8988T (cell line): ENCODE data around the gene MINDY4.

Experiments
- DNase-seq: peaks from one replicate; pipeline ENCODE4 v3.0.0; 2011

MINDY4 gene

GRCh38 chr7:30920584-30921539, 149.6 kb downstream of the MINDY4 start:
- peak; percentile 5 for DNase-seq

GRCh38 chr7:30921540-30922401, 150.6 kb downstream of the MINDY4 start:
- DNase-seq = peak; percentile 4

- no peak for DNase-seq
Measured at GRCh38 chr7:30922596-30922995, 151.4 kb downstream of the MINDY4 start.

- peak; percentile 4 for DNase-seq
Measured at GRCh38 chr7:30923009-30923773, 152.0 kb downstream of the MINDY4 start.

GRCh38 chr7:30923774-30924413, 152.7 kb downstream of the MINDY4 start:
- no peak for DNase-seq

GRCh38 chr7:30924624-30925023, 153.4 kb downstream of the MINDY4 start:
- DNase-seq = peak; percentile 3

GRCh38 chr7:30925117-30925516, 153.9 kb downstream of the MINDY4 start:
- peak; percentile 3 for DNase-seq

- DNase-seq = no peak
Measured at GRCh38 chr7:30925913-30926312, 154.7 kb downstream of the MINDY4 start.

GRCh38 chr7:30926313-30926712, 155.1 kb downstream of the MINDY4 start:
- DNase-seq = no peak

GRCh38 chr7:30927040-30927439, 155.8 kb downstream of the MINDY4 start:
- DNase-seq = no peak

- DNase-seq = no peak
Measured at GRCh38 chr7:30927559-30927958, 156.3 kb downstream of the MINDY4 start.

GRCh38 chr7:30928254-30928872, 157.1 kb downstream of the MINDY4 start:
- no peak for DNase-seq

- no peak for DNase-seq
Measured at GRCh38 chr7:30929686-30930085, 158.5 kb downstream of the MINDY4 start.

GRCh38 chr7:30930621-30931020, 159.4 kb downstream of the MINDY4 start:
- no peak for DNase-seq

- DNase-seq = no peak
Measured at GRCh38 chr7:30931161-30931928, 160.1 kb downstream of the MINDY4 start.

- DNase-seq = no peak
Measured at GRCh38 chr7:30931929-30932540, 160.8 kb downstream of the MINDY4 start.

GRCh38 chr7:30932562-30932961, 161.3 kb downstream of the MINDY4 start:
- no peak for DNase-seq

- DNase-seq = no peak
Measured at GRCh38 chr7:30933124-30933974, 162.1 kb downstream of the MINDY4 start.

- no peak for DNase-seq
Measured at GRCh38 chr7:30934225-30934624, 163.0 kb downstream of the MINDY4 start.
